Trophoblast cell (in vitro differentiated cells and primary cell): Measurements from ENCODE around the gene OSM.

Source experiments
- DNase-seq, 2 donors: peaks; one replicate each; pipeline ENCODE4 v3.0.0-alpha.2; 2016
- H2AFZ ChIP-seq: 2 replicates; pipeline ENCODE4 v1.6.1; 2013; ENCODE audit warnings: low read length, moderate library complexity, mild to moderate bottlenecking; ENCODE audit not compliant: insufficient read depth, poor library complexity
- H2AK5ac ChIP-seq: 2 replicates; pipeline ENCODE4 v1.6.1; 2013; ENCODE audit warnings: mild to moderate bottlenecking, low read length
- H2BK120ac ChIP-seq: 2 replicates; pipeline ENCODE4 v1.6.1; 2013; ENCODE audit warnings: low read length, mild to moderate bottlenecking, moderate library complexity; ENCODE audit not compliant: insufficient read depth, poor library complexity
- H2BK12ac ChIP-seq: 2 replicates; pipeline ENCODE4 v1.6.1; 2013; ENCODE audit warnings: mild to moderate bottlenecking, low read length, moderate library complexity
- H2BK5ac ChIP-seq: 2 replicates; pipeline ENCODE4 v1.6.1; 2013; ENCODE audit warnings: low read length, low read depth, moderate library complexity, mild to moderate bottlenecking; ENCODE audit not compliant: poor library complexity
- H3K14ac ChIP-seq: 2 replicates; pipeline ENCODE4 v1.6.1; 2013; ENCODE audit warnings: mild to moderate bottlenecking, low read length
- H3K18ac ChIP-seq: 2 replicates; pipeline ENCODE4 v1.6.1; 2013; ENCODE audit warnings: mild to moderate bottlenecking, low read length
- H3K23ac ChIP-seq: 2 replicates; pipeline ENCODE4 v1.6.1; 2013; ENCODE audit warnings: low read length
- H3K27ac ChIP-seq: 2 replicates; pipeline ENCODE4 v1.5.1; 2013; ENCODE audit warnings: low read depth, mild to moderate bottlenecking, inconsistent platforms, low read length, moderate library complexity
- H3K27me3 ChIP-seq: 2 replicates; pipeline ENCODE4 v1.6.1; 2013; ENCODE audit warnings: inconsistent platforms, mild to moderate bottlenecking, low read length, moderate library complexity; ENCODE audit not compliant: insufficient read depth
- H3K36me3 ChIP-seq, 2 experiments: 1 replicate in 1 of 2; 2 replicates in 1 of 2; pipeline ENCODE4 v1.6.1; 2013; ENCODE audit warnings: low read length in 2 of 2, mild to moderate bottlenecking in 2 of 2, moderate library complexity in 1 of 2; ENCODE audit not compliant: insufficient read depth in 2 of 2, control insufficient read depth in 1 of 2
- H3K4ac ChIP-seq: 2 replicates; pipeline ENCODE4 v1.6.1; 2013; ENCODE audit warnings: low read depth, mild to moderate bottlenecking, low read length, moderate library complexity
- H3K4me1 ChIP-seq, 2 experiments: 1 replicate in 1 of 2; 2 replicates in 1 of 2; pipeline ENCODE4 v1.6.1; 2013; ENCODE audit warnings: low read length in 2 of 2, mild to moderate bottlenecking in 2 of 2, moderate library complexity in 1 of 2; ENCODE audit not compliant: insufficient read depth in 2 of 2, control insufficient read depth in 1 of 2
- H3K4me2 ChIP-seq: 2 replicates; pipeline ENCODE4 v1.6.1; 2013; ENCODE audit warnings: inconsistent platforms, mild to moderate bottlenecking, low read length, moderate library complexity
- H3K4me3 ChIP-seq: 2 replicates; pipeline ENCODE4 v1.5.1; 2013; ENCODE audit warnings: mild to moderate bottlenecking, low read depth, low read length, inconsistent platforms
- H3K79me1 ChIP-seq: one replicate; pipeline ENCODE4 v1.6.1; 2013; ENCODE audit warnings: low read length
- H3K79me2 ChIP-seq: 2 replicates; pipeline ENCODE4 v1.6.1; 2013; ENCODE audit warnings: low read length, mild to moderate bottlenecking; ENCODE audit not compliant: control insufficient read depth, insufficient read depth, poor library complexity
- H3K9ac ChIP-seq: 2 replicates; pipeline ENCODE4 v1.6.1; 2013; ENCODE audit warnings: mild to moderate bottlenecking, low read length
- H3K9me3 ChIP-seq: 2 replicates; pipeline ENCODE4 v1.6.1; 2013; ENCODE audit warnings: low read depth, mild to moderate bottlenecking, control low read depth, inconsistent platforms, low read length; ENCODE audit not compliant: insufficient read depth
- H4K12ac ChIP-seq: 2 replicates; pipeline ENCODE4 v1.6.1; 2013; ENCODE audit warnings: low read depth, mild to moderate bottlenecking, low read length, moderate library complexity
- H4K8ac ChIP-seq: 2 replicates; pipeline ENCODE4 v1.6.1; 2013; ENCODE audit warnings: low read depth, mild to moderate bottlenecking, low read length, moderate library complexity
- H4K91ac ChIP-seq: one replicate; pipeline ENCODE4 v1.6.1; 2013; ENCODE audit warnings: low read depth, mild to moderate bottlenecking, low read length, moderate library complexity
- WGBS: extraction: QIAGEN DNeasy Blood & Tissue Kit; methylation state at CpG from one replicate; pipeline ENCODE4 v1.1.7; 2013; ENCODE audit warnings: missing lambda C conversion rate; ENCODE audit not compliant: insufficient read length, insufficient coverage; ENCODE audit errors: extremely low coverage; 5-methylcytosine and 5-hydroxymethylcytosine counted together

OSM gene

GRCh38 chr22:30312053-30312452 is 45.4 kb upstream of the OSM start:
- no peaks in the 10 kb centered on the region for H3K9me3 ChIP-seq
- H2AFZ ChIP-seq = no peak overlapping the region
- peaks cover 20% of the 10 kb centered on the region for H3K79me2 ChIP-seq
- DNase-seq = peak; percentile 90 to 92
- no peak overlapping the region for H3K4me2 ChIP-seq
- peaks cover 13% of the 10 kb centered on the region in 2 experiments for H3K36me3 ChIP-seq
- no peak overlapping the region for H3K18ac ChIP-seq
- no peak overlapping the region for H2BK120ac ChIP-seq
- H3K4ac ChIP-seq = peak overlapping the region; percentile 51
- no peak overlapping the region for H3K14ac ChIP-seq
- no peak overlapping the region for H4K12ac ChIP-seq
- H4K8ac ChIP-seq = no peak overlapping the region
- WGBS = no CpG with 5 or more reads among the region's 6 CpGs
- H4K91ac ChIP-seq = peak overlapping the region; percentile 36
- H3K4me3 ChIP-seq = no peak overlapping the region
- H3K4me1 ChIP-seq = peaks cover 66 to 70% of the 10 kb centered on the region in 2 experiments
- no peak overlapping the region for H3K23ac ChIP-seq
- no peak overlapping the region for H2BK12ac ChIP-seq
- no peak overlapping the region for H3K9ac ChIP-seq
- peak overlapping the region; percentile 14 for H3K27ac ChIP-seq
- no peak overlapping the region for H2AK5ac ChIP-seq
- peaks cover 31% of the 10 kb centered on the region for H3K79me1 ChIP-seq
- H3K27me3 ChIP-seq = no peaks in the 10 kb centered on the region
- peak overlapping the region; percentile 7 for H2BK5ac ChIP-seq

GRCh38 chr22:30310881-30311771 is 44.5 kb upstream of the OSM start:
- H3K4ac ChIP-seq = peak overlapping the region; percentile 42
- H2AFZ ChIP-seq = no peak overlapping the region
- no peak overlapping the region for H4K12ac ChIP-seq
- no peak overlapping the region for H3K14ac ChIP-seq
- H4K8ac ChIP-seq = no peak overlapping the region
- no peak overlapping the region for H2BK5ac ChIP-seq
- peaks cover 20% of the 10 kb centered on the region for H3K79me2 ChIP-seq
- H3K27me3 ChIP-seq = no peaks in the 10 kb centered on the region
- H2BK12ac ChIP-seq = no peak overlapping the region
- H3K18ac ChIP-seq = peak overlapping the region; percentile 25
- peaks cover 62 to 74% of the 10 kb centered on the region in 2 experiments for H3K4me1 ChIP-seq
- H4K91ac ChIP-seq = peak overlapping the region; percentile 21
- peak overlapping the region; percentile 11 for H2BK120ac ChIP-seq
- peaks cover 28% of the 10 kb centered on the region for H3K79me1 ChIP-seq
- no peaks in the 10 kb centered on the region for H3K9me3 ChIP-seq
- H3K23ac ChIP-seq = no peak overlapping the region
- H3K27ac ChIP-seq = peak overlapping the region; percentile 14
- peaks cover 11 to 13% of the 10 kb centered on the region in 2 experiments for H3K36me3 ChIP-seq
- DNase-seq = no peak
- H3K4me2 ChIP-seq = no peak overlapping the region
- H3K9ac ChIP-seq = no peak overlapping the region
- no peak overlapping the region for H3K4me3 ChIP-seq
- no peak overlapping the region for H2AK5ac ChIP-seq
- no CpG with 5 or more reads among the region's 8 CpGs for WGBS

- H3K4ac ChIP-seq = peak overlapping the region; percentile 42
- H3K36me3 ChIP-seq = peaks cover 6 to 7% of the 10 kb centered on the region in 2 experiments
- peak overlapping the region; percentile 64 for H3K27ac ChIP-seq
- peaks cover 62 to 73% of the 10 kb centered on the region in 2 experiments for H3K4me1 ChIP-seq
- peak overlapping the region; percentile 50 for H3K14ac ChIP-seq
- H3K4me3 ChIP-seq = no peak overlapping the region
- H3K4me2 ChIP-seq = no peak overlapping the region
- no peak overlapping the region for H2BK120ac ChIP-seq
- DNase-seq = peak; percentile 84 to 89
- no peaks in the 10 kb centered on the region for H3K9me3 ChIP-seq
- H3K27me3 ChIP-seq = no peaks in the 10 kb centered on the region
- no peak overlapping the region for H2AK5ac ChIP-seq
- peak overlapping the region; percentile 5 for H4K8ac ChIP-seq
- no peak overlapping the region for H2AFZ ChIP-seq
- H2BK12ac ChIP-seq = no peak overlapping the region
- H3K9ac ChIP-seq = no peak overlapping the region
- H3K79me2 ChIP-seq = peaks cover 18% of the 10 kb centered on the region
- H4K91ac ChIP-seq = peak overlapping the region; percentile 5
- peak overlapping the region; percentile 35 for H2BK5ac ChIP-seq
- H3K79me1 ChIP-seq = peaks cover 26% of the 10 kb centered on the region
- no CpG with 5 or more reads among the region's 7 CpGs for WGBS
- no peak overlapping the region for H4K12ac ChIP-seq
- H3K18ac ChIP-seq = no peak overlapping the region
- H3K23ac ChIP-seq = no peak overlapping the region
Measured at GRCh38 chr22:30309951-30310741, 43.5 kb upstream of the OSM start.

- no CpG with 5 or more reads among the region's 5 CpGs for WGBS
- peak; percentile 94 to 95 for DNase-seq
- Histone ChIP-seq H3K4ac (peak overlapping the region; percentile 78), H3K23ac (no peak overlapping the region), H3K79me2 (peaks cover 22% of the 10 kb centered on the region), H2BK120ac (no peak overlapping the region), H3K9ac (no peak overlapping the region), H2BK5ac (peak overlapping the region; percentile 29), H3K36me3 (peaks cover 13 to 16% of the 10 kb centered on the region in 2 experiments), H3K4me3 (no peak overlapping the region), H3K4me1 (peaks cover 57 to 72% of the 10 kb centered on the region in 2 experiments), H2BK12ac (peak overlapping the region; percentile 43), H3K14ac (no peak overlapping the region), H2AK5ac (no peak overlapping the region), H3K9me3 (no peaks in the 10 kb centered on the region), H4K8ac (no peak overlapping the region), H4K12ac (no peak overlapping the region), H3K27ac (peak overlapping the region; percentile 65), H3K79me1 (peaks cover 24% of the 10 kb centered on the region), H3K18ac (peak overlapping the region; percentile 24), H3K27me3 (no peaks in the 10 kb centered on the region), H2AFZ (peak overlapping the region; percentile 34), H4K91ac (peak overlapping the region; percentile 18), H3K4me2 (no peak overlapping the region)
Measured at GRCh38 chr22:30308518-30309230, 42.0 kb upstream of the OSM start.
